Stomach smooth muscle (tissue), 2 donors: Measurements from ENCODE around the gene RCC2.
A peak's percentile ranks its signal among the peaks of the same experiment; 100 is the strongest.

ENCODE experiments used
- H3K27ac ChIP-seq: one replicate; pipeline ENCODE4 v1.7.0; 2013; ENCODE audit warnings: mild to moderate bottlenecking, low read length, inconsistent platforms
- H3K27me3 ChIP-seq, 2 donors: one replicate each; pipeline ENCODE4 v1.7.0; 2013; ENCODE audit warnings: low read length in 2 of 2; ENCODE audit not compliant: insufficient read depth in 2 of 2, control insufficient read depth in 1 of 2
- H3K36me3 ChIP-seq, 2 donors: one replicate each; pipeline ENCODE4 v1.7.0; 2013; ENCODE audit warnings: low read length in 2 of 2; ENCODE audit not compliant: control insufficient read depth in 2 of 2, insufficient read depth in 2 of 2
- H3K4me1 ChIP-seq: one replicate; pipeline ENCODE4 v1.7.0; 2013; ENCODE audit warnings: low read length; ENCODE audit not compliant: control insufficient read depth, insufficient read depth
- H3K4me3 ChIP-seq, 2 donors: one replicate each; pipeline ENCODE4 v1.7.0; 2013; ENCODE audit warnings: low read length in 2 of 2
- H3K9ac ChIP-seq, 2 donors: one replicate each; pipeline ENCODE4 v1.7.0; 2013; ENCODE audit warnings: low read length in 2 of 2, mild to moderate bottlenecking in 1 of 2
- H3K9me3 ChIP-seq, 2 donors: one replicate each; pipeline ENCODE4 v1.7.0; 2013; ENCODE audit warnings: low read length in 2 of 2; ENCODE audit not compliant: control insufficient read depth in 2 of 2
- donor health status: healthy.
- donor health status: Pancreatic carcinoma.

Gene RCC2

GRCh38 chr1:17434601-17435000, 4.9 kb downstream of the RCC2 start:
- H3K9me3 ChIP-seq, result no peaks in the 10 kb centered on the region
- H3K4me1 ChIP-seq, result peaks cover 13% of the 10 kb centered on the region
- H3K27me3 ChIP-seq, result no peaks in the 10 kb centered on the region
- H3K27ac ChIP-seq, result no peak overlapping the region
- no peak overlapping the region for H3K9ac ChIP-seq
- no peak overlapping the region for H3K4me3 ChIP-seq
- H3K36me3 ChIP-seq, result peaks cover 0 to 4% of the 10 kb centered on the region in 2 donors

- Histone ChIP-seq H3K36me3 (peaks cover 0 to 4% of the 10 kb centered on the region in 2 donors), H3K4me1 (peaks cover 13% of the 10 kb centered on the region), H3K27me3 (no peaks in the 10 kb centered on the region), H3K4me3 (no peak overlapping the region), H3K9ac (no peak overlapping the region), H3K9me3 (no peaks in the 10 kb centered on the region), H3K27ac (no peak overlapping the region)
These were observed 5.5 kb downstream of the RCC2 start for GRCh38 chr1:17434016-17434415.

GRCh38 chr1:17433261-17433660, 6.2 kb downstream of the RCC2 start:
- no peak overlapping the region for H3K4me3 ChIP-seq
- H3K9me3 ChIP-seq, result no peaks in the 10 kb centered on the region
- H3K27ac ChIP-seq, result no peak overlapping the region
- peaks cover 3 to 8% of the 10 kb centered on the region in 2 donors for H3K36me3 ChIP-seq
- no peaks in the 10 kb centered on the region for H3K27me3 ChIP-seq
- no peak overlapping the region for H3K9ac ChIP-seq
- peaks cover 8% of the 10 kb centered on the region for H3K4me1 ChIP-seq

GRCh38 chr1:17432412-17432811, 7.1 kb downstream of the RCC2 start:
- Histone ChIP-seq H3K4me1 (peaks cover 8% of the 10 kb centered on the region), H3K9ac (no peak overlapping the region), H3K9me3 (no peaks in the 10 kb centered on the region), H3K36me3 (peaks cover 10 to 16% of the 10 kb centered on the region in 2 donors), H3K27ac (no peak overlapping the region), H3K27me3 (no peaks in the 10 kb centered on the region), H3K4me3 (no peak overlapping the region)

GRCh38 chr1:17429183-17429582, 10.3 kb downstream of the RCC2 start:
- Histone ChIP-seq H3K9ac (no peak overlapping the region), H3K36me3 (peaks cover 18 to 35% of the 10 kb centered on the region in 2 donors), H3K27ac (no peak overlapping the region), H3K27me3 (no peaks in the 10 kb centered on the region), H3K9me3 (no peaks in the 10 kb centered on the region), H3K4me3 (no peak overlapping the region), H3K4me1 (peaks cover 1% of the 10 kb centered on the region)

GRCh38 chr1:17427696-17428660, 11.5 kb downstream of the RCC2 start:
- Histone ChIP-seq H3K9me3 (no peaks in the 10 kb centered on the region), H3K9ac (no peak overlapping the region), H3K36me3 (peaks cover 24 to 31% of the 10 kb centered on the region in 2 donors), H3K27ac (no peak overlapping the region), H3K4me1 (peaks cover 13% of the 10 kb centered on the region), H3K27me3 (no peaks in the 10 kb centered on the region), H3K4me3 (no peak overlapping the region)

- peaks cover 29 to 37% of the 10 kb centered on the region in 2 donors for H3K36me3 ChIP-seq
- no peaks in the 10 kb centered on the region for H3K9me3 ChIP-seq
- peak overlapping the region; percentile 18 for H3K27ac ChIP-seq
- H3K27me3 ChIP-seq, result no peaks in the 10 kb centered on the region
- H3K4me1 ChIP-seq, result peaks cover 13% of the 10 kb centered on the region
- no peak overlapping the region for H3K9ac ChIP-seq
- no peak overlapping the region for H3K4me3 ChIP-seq
These were observed 13.5 kb downstream of the RCC2 start for GRCh38 chr1:17425806-17426600.

GRCh38 chr1:17423781-17424245, 15.7 kb downstream of the RCC2 start:
- peak overlapping the region; percentile 47 to 61 for H3K9ac ChIP-seq
- H3K27ac ChIP-seq, result peak overlapping the region; percentile 86

GRCh38 chr1:17422461-17422860, 17.0 kb downstream of the RCC2 start:
- Histone ChIP-seq H3K4me3 (no peak overlapping the region), H3K9me3 (no peaks in the 10 kb centered on the region), H3K36me3 (peaks cover 20 to 34% of the 10 kb centered on the region in 2 donors), H3K4me1 (peaks cover 18% of the 10 kb centered on the region), H3K27me3 (no peaks in the 10 kb centered on the region), H3K27ac (no peak overlapping the region), H3K9ac (no peak overlapping the region)

More at GRCh38 chr1:17423781-17424245, 15.7 kb downstream of the RCC2 start:
- Histone ChIP-seq H3K9me3 (no peaks in the 10 kb centered on the region), H3K4me1 (peaks cover 18% of the 10 kb centered on the region), H3K27me3 (no peaks in the 10 kb centered on the region), H3K4me3 (peak overlapping the region; percentile 33 to 52), H3K36me3 (peaks cover 29 to 40% of the 10 kb centered on the region in 2 donors)

GRCh38 chr1:17420391-17420918, 19.0 kb downstream of the RCC2 start:
- H3K27ac ChIP-seq, result no peak overlapping the region
- H3K9ac ChIP-seq, result no peak overlapping the region
- no peaks in the 10 kb centered on the region for H3K9me3 ChIP-seq
- no peak overlapping the region for H3K4me3 ChIP-seq
- H3K4me1 ChIP-seq, result peaks cover 18% of the 10 kb centered on the region
- H3K36me3 ChIP-seq, result peaks cover 27 to 34% of the 10 kb centered on the region in 2 donors
- H3K27me3 ChIP-seq, result no peaks in the 10 kb centered on the region
